ENCODE measurements around the gene HOMER3.
"Not testable (repeated sequence)": the region's sequence is repeated elsewhere in the genome, so short reads cannot be mapped to it uniquely, and the experiment has no call there.

Gene HOMER3

DNA sequence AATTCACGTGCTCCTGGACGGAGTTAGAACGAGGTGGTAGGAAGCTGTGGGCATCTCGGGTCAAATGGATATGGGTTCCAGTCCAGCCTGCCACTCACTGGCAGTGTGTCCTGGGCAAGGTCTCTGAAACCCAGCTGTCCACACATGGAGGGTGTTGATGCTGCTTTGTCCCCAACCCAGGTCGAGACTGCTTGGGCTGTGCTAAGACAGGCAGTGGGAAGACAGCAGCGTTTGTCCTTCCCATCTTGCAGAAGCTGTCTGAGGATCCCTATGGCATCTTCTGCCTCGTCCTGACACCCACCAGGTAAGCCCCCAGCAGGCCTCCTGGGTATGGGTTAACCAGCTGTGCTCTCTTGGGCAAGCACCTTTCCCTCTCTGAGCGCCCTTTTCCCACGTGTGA lies 20.6 kb downstream of the HOMER3 start:
- TF ChIP-seq, protein P1, sequence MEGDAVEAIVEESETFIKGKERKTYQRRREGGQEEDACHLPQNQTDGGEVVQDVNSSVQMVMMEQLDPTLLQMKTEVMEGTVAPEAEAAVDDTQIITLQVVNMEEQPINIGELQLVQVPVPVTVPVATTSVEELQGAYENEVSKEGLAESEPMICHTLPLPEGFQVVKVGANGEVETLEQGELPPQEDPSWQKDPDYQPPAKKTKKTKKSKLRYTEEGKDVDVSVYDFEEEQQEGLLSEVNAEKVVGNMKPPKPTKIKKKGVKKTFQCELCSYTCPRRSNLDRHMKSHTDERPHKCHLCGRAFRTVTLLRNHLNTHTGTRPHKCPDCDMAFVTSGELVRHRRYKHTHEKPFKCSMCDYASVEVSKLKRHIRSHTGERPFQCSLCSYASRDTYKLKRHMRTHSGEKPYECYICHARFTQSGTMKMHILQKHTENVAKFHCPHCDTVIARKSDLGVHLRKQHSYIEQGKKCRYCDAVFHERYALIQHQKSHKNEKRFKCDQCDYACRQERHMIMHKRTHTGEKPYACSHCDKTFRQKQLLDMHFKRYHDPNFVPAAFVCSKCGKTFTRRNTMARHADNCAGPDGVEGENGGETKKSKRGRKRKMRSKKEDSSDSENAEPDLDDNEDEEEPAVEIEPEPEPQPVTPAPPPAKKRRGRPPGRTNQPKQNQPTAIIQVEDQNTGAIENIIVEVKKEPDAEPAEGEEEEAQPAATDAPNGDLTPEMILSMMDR (IDR thresholded peaks at IDR 0.05; ENCODE audit: low read depth, low read length), result no peak
- no peak for DNase-seq
- Histone ChIP-seq H3K9me3 (ENCODE audit: severe bottlenecking) (no peaks in the 10 kb centered on the region), H3K27ac (no peak overlapping the region), H3K4me3 (ENCODE audit: low read depth, low read length) (peak overlapping the region; percentile 60), H3K27me3 (ENCODE audit: insufficient read depth, low read depth, severe bottlenecking) (no peaks in the 10 kb centered on the region), H3K36me3 (peaks cover 37% of the 10 kb centered on the region)

DNA sequence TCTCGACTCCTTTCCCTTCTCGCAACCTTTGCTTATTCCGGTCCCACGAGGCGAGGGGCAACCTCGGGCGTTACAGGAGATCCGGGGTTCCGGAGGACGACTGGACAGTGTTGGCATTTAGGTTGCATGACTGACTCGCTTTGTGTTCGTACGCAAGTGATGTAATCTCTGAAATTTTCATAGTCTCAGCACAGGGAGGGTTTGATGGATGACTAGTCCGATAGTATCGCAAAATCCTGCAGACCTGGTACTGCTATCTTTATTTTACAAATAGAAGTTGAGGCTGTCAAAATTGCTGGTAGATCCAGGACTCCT lies 21.2 kb downstream of the HOMER3 start:
- no peaks in the 10 kb centered on the region for H3K9me3 ChIP-seq (ENCODE audit: severe bottlenecking)
- peak overlapping the region; percentile 48 for H3K27ac ChIP-seq
- peak overlapping the region; percentile 60 for H3K4me3 ChIP-seq (ENCODE audit: low read depth, low read length)
- H3K27me3 ChIP-seq (ENCODE audit: insufficient read depth, low read depth, severe bottlenecking), result no peaks in the 10 kb centered on the region
- no peak for DNase-seq
- TF ChIP-seq, protein P1 (IDR thresholded peaks at IDR 0.05; ENCODE audit: low read depth, low read length), result no peak
- H3K36me3 ChIP-seq, result peaks cover 37% of the 10 kb centered on the region

DNA sequence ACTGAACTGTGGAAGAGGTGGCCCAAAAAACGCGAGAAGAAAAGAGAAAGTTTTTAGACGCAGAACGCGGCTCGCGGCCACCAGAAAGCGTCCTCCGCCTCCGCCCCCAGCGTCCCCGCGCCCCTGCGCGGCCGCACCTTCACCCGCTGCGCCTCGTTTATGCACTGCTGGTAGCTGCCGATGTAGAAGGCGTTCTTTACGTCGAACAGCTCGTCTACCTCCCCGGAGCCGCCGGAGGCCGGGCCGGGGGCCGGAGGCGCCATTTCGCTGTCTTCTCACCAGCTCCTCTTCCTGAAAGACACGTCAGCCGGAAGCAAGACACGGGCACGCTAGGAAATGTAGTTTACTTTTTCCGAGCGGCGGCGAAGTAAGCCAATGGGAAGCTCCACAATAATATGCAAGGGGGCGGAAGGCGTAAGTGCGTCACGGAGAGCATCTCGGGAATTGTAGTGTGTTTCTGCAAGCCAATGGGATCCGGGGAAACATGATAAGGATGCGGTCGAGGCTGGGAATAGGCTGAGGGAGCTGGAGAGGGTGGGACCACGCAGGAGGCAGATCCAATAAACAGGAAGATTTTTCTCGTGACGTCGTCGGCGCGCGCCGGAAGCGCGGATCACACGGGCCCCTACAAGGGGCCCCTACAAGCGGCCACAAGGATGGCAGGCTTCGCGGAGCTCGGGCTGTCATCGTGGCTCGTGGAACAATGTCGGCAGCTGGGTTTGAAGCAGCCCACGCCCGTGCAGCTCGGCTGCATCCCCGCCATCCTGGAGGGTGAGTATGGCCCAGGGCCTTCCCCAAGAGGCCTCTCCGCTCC lies 21.7 kb downstream of the HOMER3 start, which contains the start of the genes COPE and DDX49:
TSS of gene COPE (minus strand) at position 302 of the 814 bp plus-strand sequence. CDS start at position 263, 39 bp downstream.
TSS of gene DDX49 (plus strand) at position 630 of the 814 bp plus-strand sequence. CDS start at position 657, 27 bp downstream.
- no peaks in the 10 kb centered on the region for H3K9me3 ChIP-seq (ENCODE audit: severe bottlenecking)
- no peaks in the 10 kb centered on the region for H3K27me3 ChIP-seq (ENCODE audit: insufficient read depth, low read depth, severe bottlenecking)
- H3K4me3 ChIP-seq (ENCODE audit: low read depth, low read length), result peak within 1 kb of the TSS; percentile 60
- TF ChIP-seq, protein P1 (IDR thresholded peaks at IDR 0.05; ENCODE audit: low read depth, low read length), result no peak
- peak; percentile 97 for DNase-seq
- H3K27ac ChIP-seq, result peak within 1 kb of the TSS; percentile 81
- H3K36me3 ChIP-seq, result peaks cover 33% of the 10 kb centered on the region

DNA sequence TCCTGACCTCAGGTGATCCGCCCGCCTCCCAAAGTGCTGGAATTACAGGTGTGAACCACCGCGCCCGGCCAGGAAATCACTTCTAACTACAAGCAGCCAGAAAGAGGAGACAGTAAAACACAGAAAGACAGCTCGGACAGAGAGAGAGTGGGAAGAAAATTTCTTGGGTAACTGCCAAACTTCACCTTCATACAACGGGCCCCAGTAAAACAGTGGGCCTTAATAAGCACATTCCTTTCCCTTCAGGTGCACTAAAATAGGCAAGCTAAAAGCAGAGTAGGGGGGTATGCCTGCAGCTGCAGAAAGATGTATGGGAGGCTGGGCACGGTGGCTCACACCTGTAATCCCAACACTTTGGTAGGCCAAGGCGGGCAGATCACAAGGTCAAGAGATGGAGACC lies 23.4 kb downstream of the HOMER3 start:
- H3K36me3 ChIP-seq, result peaks cover 30% of the 10 kb centered on the region
- not testable (repeated sequence) for H3K27me3 ChIP-seq (ENCODE audit: insufficient read depth, low read depth, severe bottlenecking); DNase-seq; H3K4me3 ChIP-seq (ENCODE audit: low read depth, low read length); H3K27ac ChIP-seq; H3K9me3 ChIP-seq (ENCODE audit: severe bottlenecking)

DNA sequence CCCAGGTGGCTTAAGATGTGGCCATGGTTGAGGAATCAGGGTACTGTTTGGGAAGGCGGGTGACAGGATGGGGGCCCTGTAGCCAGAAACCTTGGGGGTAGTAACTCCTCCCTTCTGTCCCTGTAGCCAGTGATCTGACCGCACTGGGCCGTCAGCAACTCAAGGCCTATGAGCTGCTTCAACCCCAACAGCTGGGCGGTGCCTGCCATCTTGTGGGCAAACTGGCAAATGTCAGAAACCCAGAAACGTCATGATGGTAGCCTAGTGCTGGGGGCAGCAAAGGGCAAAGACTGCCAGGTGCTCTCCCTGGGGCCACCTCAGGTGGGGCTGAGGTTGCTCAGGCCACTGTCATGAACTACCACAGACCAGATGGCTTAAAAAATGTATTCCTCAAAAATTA lies 25.4 kb downstream of the HOMER3 start:
- no peak overlapping the region for H3K27ac ChIP-seq
- DNase-seq, result peak; percentile 58

DNA sequence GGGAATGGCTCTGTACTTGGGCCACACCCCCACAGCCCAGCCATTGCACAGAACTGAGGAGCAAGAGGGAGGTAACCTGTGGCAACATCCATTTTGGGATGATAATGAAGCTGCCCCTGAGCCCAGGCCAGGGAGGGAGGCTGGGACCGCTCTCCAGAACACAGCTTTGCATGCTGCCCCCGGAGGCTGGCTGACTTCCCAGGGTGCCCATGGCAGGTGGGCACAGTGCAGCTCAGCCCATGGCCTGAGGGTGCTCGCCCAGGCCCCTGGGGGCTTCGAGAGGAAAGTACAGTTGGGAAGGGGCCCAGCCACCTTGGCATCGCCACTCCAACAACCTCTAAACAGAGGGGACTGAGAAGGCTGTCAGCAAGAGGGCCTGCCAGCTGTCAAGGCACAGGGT lies 27.6 kb downstream of the HOMER3 start:
- no peak overlapping the region for H3K27ac ChIP-seq
- no peaks in the 10 kb centered on the region for H3K9me3 ChIP-seq (ENCODE audit: severe bottlenecking)
- DNase-seq, result no peak
- H3K36me3 ChIP-seq, result peaks cover 35% of the 10 kb centered on the region
- no peak overlapping the region for H3K4me3 ChIP-seq (ENCODE audit: low read depth, low read length)
- no peaks in the 10 kb centered on the region for H3K27me3 ChIP-seq (ENCODE audit: insufficient read depth, low read depth, severe bottlenecking)
- TF ChIP-seq, protein P1 (IDR thresholded peaks at IDR 0.05; ENCODE audit: low read depth, low read length), result no peak

More for the DNA sequence above, 25.4 kb downstream of the HOMER3 start:
- Histone ChIP-seq H3K36me3 (peaks cover 28% of the 10 kb centered on the region), H3K27me3 (ENCODE audit: insufficient read depth, low read depth, severe bottlenecking) (no peaks in the 10 kb centered on the region), H3K9me3 (ENCODE audit: severe bottlenecking) (no peaks in the 10 kb centered on the region), H3K4me3 (ENCODE audit: low read depth, low read length) (no peak overlapping the region)
- TF ChIP-seq, protein P1 (IDR thresholded peaks at IDR 0.05; ENCODE audit: low read depth, low read length), result peak; percentile 64

All from WERI-Rb-1 (cell line).